ENCODE data around the gene KRT83.
"Not testable (repeated sequence)": the region's sequence is repeated elsewhere in the genome, so short reads cannot be mapped to it uniquely, and the experiment has no call there.

Gene KRT83

GRCh38 chr12:52327830-52328500 lies 6.8 kb upstream of the KRT83 start:
- DNase-seq, result no peak

- DNase-seq, result peak; percentile 76
Observed at GRCh38 chr12:52327052-52327829, 6.0 kb upstream of the KRT83 start.

GRCh38 chr12:52324153-52324444 lies 2.9 kb upstream of the KRT83 start:
- DNase-seq, result no peak

- DNase-seq, result no peak
Observed at GRCh38 chr12:52323416-52324152, 2.4 kb upstream of the KRT83 start.

- no peak for DNase-seq
Observed at GRCh38 chr12:52323001-52323400, 1.8 kb upstream of the KRT83 start.

- no peak for DNase-seq
Observed at GRCh38 chr12:52322069-52322468, 871 bp upstream of the KRT83 start.

GRCh38 chr12:52321418-52321817 lies 220 bp upstream of the KRT83 start:
- no peak for DNase-seq

GRCh38 chr12:52319097-52319496 lies 2.1 kb downstream of the KRT83 start:
- DNase-seq, result no peak

- DNase-seq, result no peak
Observed at GRCh38 chr12:52318241-52318990, 2.8 kb downstream of the KRT83 start.

GRCh38 chr12:52317468-52318052 lies 3.6 kb downstream of the KRT83 start:
- no peak for DNase-seq

GRCh38 chr12:52316701-52317100 lies 4.5 kb downstream of the KRT83 start:
- no peak for DNase-seq

GRCh38 chr12:52316290-52316689 lies 4.9 kb downstream of the KRT83 start:
- no peak for DNase-seq

- not testable (repeated sequence) for DNase-seq
Observed at GRCh38 chr12:52315721-52316120, 5.5 kb downstream of the KRT83 start.

- no peak for DNase-seq
Observed at GRCh38 chr12:52314511-52314910, 6.7 kb downstream of the KRT83 start.

GRCh38 chr12:52313926-52314325 lies 7.3 kb downstream of the KRT83 start:
- no peak for DNase-seq

- DNase-seq, result no peak
Observed at GRCh38 chr12:52313461-52313860, 7.7 kb downstream of the KRT83 start.

- DNase-seq, result no peak
Observed at GRCh38 chr12:52312086-52312485, 9.1 kb downstream of the KRT83 start.

GRCh38 chr12:52311285-52311648 lies 9.9 kb downstream of the KRT83 start:
- DNase-seq, result no peak

GRCh38 chr12:52310622-52311284 lies 10.4 kb downstream of the KRT83 start:
- no peak for DNase-seq

GRCh38 chr12:52308806-52309425 lies 12.3 kb downstream of the KRT83 start:
- no peak for DNase-seq

GRCh38 chr12:52307836-52308805 lies 13.1 kb downstream of the KRT83 start:
- peak; percentile 16 for DNase-seq

Data from amniotic stem cell (primary cell).